ENCODE measurements around the gene ARHGAP29. TPM values are rescaled to one million over a fixed set of nuclear protein-coding genes. Genes with fewer than 3 reads are reported as not detected.

ARHGAP29 gene
- total RNA-seq, 2 experiments from 2014 or later: not detected

GRCh38 chr1:94240822-94241221 lies 3.4 kb upstream of the ARHGAP29 start:
- Mint-ChIP-seq H3K4me1 (ENCODE audit: low read depth) (peaks cover 7% of the 10 kb centered on the region), H3K27ac (no peak overlapping the region), H3K36me3 (ENCODE audit: low read depth) (no peaks in the 10 kb centered on the region), H3K4me3 (no peak overlapping the region), H3K9me3 (ENCODE audit: insufficient read depth) (peaks cover 7% of the 10 kb centered on the region), H3K27me3 (ENCODE audit: low read depth) (peaks cover 76% of the 10 kb centered on the region)
- ChIA-PET CTCF (interaction anchor here (1.0 kb wide), 1 partner anchor 179 kb away, joined by 4 read pairs; no protein-coding TSS in a partner anchor), POLR2A (no interaction called here)
- no peak for ATAC-seq
- no peak for DNase-seq

- Mint-ChIP-seq H3K27me3 (ENCODE audit: low read depth) (peaks cover 73% of the 10 kb centered on the region), H3K27ac (no peak overlapping the region), H3K36me3 (ENCODE audit: low read depth) (no peaks in the 10 kb centered on the region), H3K9me3 (ENCODE audit: insufficient read depth) (peaks cover 7% of the 10 kb centered on the region), H3K4me3 (no peak overlapping the region), H3K4me1 (ENCODE audit: low read depth) (peaks cover 10% of the 10 kb centered on the region)
- DNase-seq (no peak), ATAC-seq (no peak)
- POLR2A ChIA-PET: no interaction called here
- CTCF ChIA-PET: interaction anchor here (1.0 kb wide), 1 partner anchor 178 kb away, joined by 4 read pairs; no protein-coding TSS in a partner anchor
These were observed 2.4 kb upstream of the ARHGAP29 start for GRCh38 chr1:94239796-94240195.

DNA sequence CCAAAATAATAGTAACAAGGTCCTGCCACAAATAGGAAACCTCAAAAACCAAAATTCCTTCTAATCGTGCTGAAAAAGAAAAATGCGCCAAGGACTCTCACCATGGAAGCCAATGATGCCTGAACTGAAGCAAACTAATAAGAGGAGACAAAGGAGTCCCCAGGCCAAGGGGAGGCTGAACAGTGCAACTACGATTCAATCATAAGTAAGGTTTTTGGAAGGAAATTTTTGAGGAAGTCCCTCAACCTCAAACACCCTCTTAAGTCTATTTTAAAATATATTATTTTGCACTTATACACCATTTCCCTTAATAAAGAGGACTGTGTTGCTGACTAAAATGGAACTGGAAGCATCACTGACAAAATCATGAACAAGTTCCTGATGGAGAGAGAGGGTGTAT lies 1.7 kb upstream of the ARHGAP29 start:
- ChIA-PET CTCF (no interaction called here), POLR2A (no interaction called here)
- no peak overlapping the region for H3K4me3 Mint-ChIP-seq
- ATAC-seq (no peak), DNase-seq (no peak)
- H3K4me1 Mint-ChIP-seq (ENCODE audit: low read depth): peaks cover 10% of the 10 kb centered on the region
- peaks cover 71% of the 10 kb centered on the region for H3K27me3 Mint-ChIP-seq (ENCODE audit: low read depth)
- no peaks in the 10 kb centered on the region for H3K36me3 Mint-ChIP-seq (ENCODE audit: low read depth)
- H3K27ac Mint-ChIP-seq: no peak overlapping the region
- H3K9me3 Mint-ChIP-seq (ENCODE audit: insufficient read depth): peaks cover 7% of the 10 kb centered on the region

GRCh38 chr1:94236630-94237290 lies 624 bp downstream of the ARHGAP29 start:
- Mint-ChIP-seq H3K4me3 (peak overlapping the region; percentile 9), H3K4me1 (ENCODE audit: low read depth) (peaks cover 10% of the 10 kb centered on the region), H3K27me3 (ENCODE audit: low read depth) (peaks cover 73% of the 10 kb centered on the region), H3K27ac (no peak overlapping the region), H3K36me3 (ENCODE audit: low read depth) (no peaks in the 10 kb centered on the region), H3K9me3 (ENCODE audit: insufficient read depth) (no peaks in the 10 kb centered on the region)
- ChIA-PET POLR2A (interaction anchor here (0.7 kb wide), 1 partner anchor 127 kb away, joined by 3 read pairs; no protein-coding TSS in a partner anchor), CTCF (interaction anchor here (1.3 to 1.7 kb wide), 2 partner anchors 173 to 175 kb away, joined by 3 to 4 read pairs; no protein-coding TSS in a partner anchor)
- DNase-seq (no peak), ATAC-seq (peak; percentile 50)

GRCh38 chr1:94236013-94236491 lies 1.3 kb downstream of the ARHGAP29 start:
- ChIA-PET POLR2A (interaction anchor here (0.7 kb wide), 1 partner anchor 126 kb away, joined by 3 read pairs; no protein-coding TSS in a partner anchor), CTCF (interaction anchor here (1.0 to 1.7 kb wide), 2 partner anchors 100 to 173 kb away, joined by 3 to 4 read pairs; no protein-coding TSS in a partner anchor)
- peaks cover 77% of the 10 kb centered on the region for H3K27me3 Mint-ChIP-seq (ENCODE audit: low read depth)
- peaks cover 10% of the 10 kb centered on the region for H3K4me1 Mint-ChIP-seq (ENCODE audit: low read depth)
- no peak for DNase-seq
- no peaks in the 10 kb centered on the region for H3K36me3 Mint-ChIP-seq (ENCODE audit: low read depth)
- H3K4me3 Mint-ChIP-seq: peak overlapping the region; percentile 9
- no peaks in the 10 kb centered on the region for H3K9me3 Mint-ChIP-seq (ENCODE audit: insufficient read depth)
- no peak overlapping the region for H3K27ac Mint-ChIP-seq
- no peak for ATAC-seq

DNA sequence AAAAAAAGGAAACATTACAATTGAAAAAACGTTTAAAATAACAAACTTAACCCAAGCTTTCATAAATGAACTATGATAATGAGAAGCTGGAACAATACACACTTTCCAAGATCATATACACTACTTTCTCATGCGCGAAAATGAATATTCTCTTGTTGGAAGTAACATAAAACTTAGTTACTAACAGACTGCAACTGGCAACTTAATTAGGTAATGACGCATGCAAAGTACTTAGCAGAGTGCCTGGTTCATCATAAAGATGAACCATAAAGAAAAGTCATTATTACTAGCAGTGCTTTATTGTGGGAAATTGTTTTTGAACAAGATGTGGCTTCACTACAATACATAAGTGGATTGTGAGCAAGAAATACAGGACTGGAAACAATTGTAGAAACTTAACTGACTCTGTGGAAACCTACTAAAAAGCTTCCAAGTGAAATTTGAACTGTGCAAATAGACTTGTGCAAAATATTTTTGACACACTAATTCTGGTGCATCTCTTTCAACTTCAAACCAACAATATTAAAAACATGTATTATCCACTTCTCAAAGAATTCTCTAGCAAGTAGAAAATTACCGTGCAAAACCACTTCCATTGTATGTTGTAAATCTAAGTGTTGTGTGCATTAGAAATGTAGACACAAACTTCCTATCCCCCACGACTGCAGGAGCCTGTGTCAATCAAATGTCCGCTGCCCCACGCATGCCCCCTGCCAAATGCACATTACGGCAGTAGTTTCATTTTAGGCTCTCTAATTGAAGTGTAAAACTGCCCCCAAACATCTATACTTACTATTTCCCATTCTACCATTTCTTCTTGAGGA lies 2.0 kb downstream of the ARHGAP29 start:
- H3K27me3 Mint-ChIP-seq (ENCODE audit: low read depth): peaks cover 71% of the 10 kb centered on the region
- ChIA-PET POLR2A (no interaction called here), CTCF (interaction anchor here (1.0 to 1.3 kb wide), 2 partner anchors 100 to 197 kb away, joined by 3 to 4 read pairs; no protein-coding TSS in a partner anchor)
- H3K4me1 Mint-ChIP-seq (ENCODE audit: low read depth): peaks cover 10% of the 10 kb centered on the region
- H3K9me3 Mint-ChIP-seq (ENCODE audit: insufficient read depth): no peaks in the 10 kb centered on the region
- H3K4me3 Mint-ChIP-seq: no peak overlapping the region
- DNase-seq: no peak
- no peak overlapping the region for H3K27ac Mint-ChIP-seq
- no peaks in the 10 kb centered on the region for H3K36me3 Mint-ChIP-seq (ENCODE audit: low read depth)
- no peak for ATAC-seq

- DNase-seq: no peak
- Mint-ChIP-seq H3K36me3 (ENCODE audit: low read depth) (no peaks in the 10 kb centered on the region), H3K4me1 (ENCODE audit: low read depth) (peaks cover 10% of the 10 kb centered on the region), H3K27ac (no peak overlapping the region), H3K9me3 (ENCODE audit: insufficient read depth) (no peaks in the 10 kb centered on the region), H3K4me3 (no peak overlapping the region), H3K27me3 (ENCODE audit: low read depth) (peaks cover 66% of the 10 kb centered on the region)
- no peak for ATAC-seq
- ChIA-PET CTCF (interaction anchor here (1.3 kb wide), 1 partner anchor 196 kb away, joined by 4 read pairs; no protein-coding TSS in a partner anchor), POLR2A (no interaction called here)
These were observed 2.8 kb downstream of the ARHGAP29 start for GRCh38 chr1:94234615-94235014.

- Mint-ChIP-seq H3K9me3 (ENCODE audit: insufficient read depth) (no peaks in the 10 kb centered on the region), H3K27me3 (ENCODE audit: low read depth) (peaks cover 55% of the 10 kb centered on the region), H3K27ac (no peak overlapping the region), H3K36me3 (ENCODE audit: low read depth) (no peaks in the 10 kb centered on the region), H3K4me3 (no peak overlapping the region), H3K4me1 (ENCODE audit: low read depth) (peaks cover 10% of the 10 kb centered on the region)
- DNase-seq (no peak), ATAC-seq (no peak)
- POLR2A ChIA-PET: no interaction called here
- CTCF ChIA-PET: no interaction called here
These were observed 5.6 kb downstream of the ARHGAP29 start for GRCh38 chr1:94231746-94232145.

DNA sequence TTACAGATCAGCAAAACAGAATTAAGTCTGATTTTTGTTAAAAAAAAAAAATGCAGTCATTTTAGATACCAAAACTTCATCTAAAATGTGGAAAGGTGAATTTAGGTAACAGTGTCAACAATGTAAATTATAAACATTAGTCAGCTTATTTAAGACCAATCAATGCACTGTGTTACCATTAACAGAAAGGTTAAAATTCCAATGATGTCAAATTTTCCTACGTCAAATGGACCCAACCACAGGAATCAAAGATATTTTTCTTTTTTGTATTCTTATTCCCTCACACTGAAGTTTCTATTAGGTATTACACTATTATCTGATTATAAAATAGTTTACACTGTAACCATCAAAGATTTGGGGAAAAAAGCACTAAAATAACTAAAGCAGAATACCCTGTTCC lies 6.5 kb downstream of the ARHGAP29 start:
- ATAC-seq (no peak), DNase-seq (no peak)
- ChIA-PET POLR2A (no interaction called here), CTCF (no interaction called here)
- peaks cover 4% of the 10 kb centered on the region for H3K4me1 Mint-ChIP-seq (ENCODE audit: low read depth)
- H3K9me3 Mint-ChIP-seq (ENCODE audit: insufficient read depth): no peaks in the 10 kb centered on the region
- peaks cover 52% of the 10 kb centered on the region for H3K27me3 Mint-ChIP-seq (ENCODE audit: low read depth)
- no peak overlapping the region for H3K27ac Mint-ChIP-seq
- no peaks in the 10 kb centered on the region for H3K36me3 Mint-ChIP-seq (ENCODE audit: low read depth)
- H3K4me3 Mint-ChIP-seq: no peak overlapping the region

DNA sequence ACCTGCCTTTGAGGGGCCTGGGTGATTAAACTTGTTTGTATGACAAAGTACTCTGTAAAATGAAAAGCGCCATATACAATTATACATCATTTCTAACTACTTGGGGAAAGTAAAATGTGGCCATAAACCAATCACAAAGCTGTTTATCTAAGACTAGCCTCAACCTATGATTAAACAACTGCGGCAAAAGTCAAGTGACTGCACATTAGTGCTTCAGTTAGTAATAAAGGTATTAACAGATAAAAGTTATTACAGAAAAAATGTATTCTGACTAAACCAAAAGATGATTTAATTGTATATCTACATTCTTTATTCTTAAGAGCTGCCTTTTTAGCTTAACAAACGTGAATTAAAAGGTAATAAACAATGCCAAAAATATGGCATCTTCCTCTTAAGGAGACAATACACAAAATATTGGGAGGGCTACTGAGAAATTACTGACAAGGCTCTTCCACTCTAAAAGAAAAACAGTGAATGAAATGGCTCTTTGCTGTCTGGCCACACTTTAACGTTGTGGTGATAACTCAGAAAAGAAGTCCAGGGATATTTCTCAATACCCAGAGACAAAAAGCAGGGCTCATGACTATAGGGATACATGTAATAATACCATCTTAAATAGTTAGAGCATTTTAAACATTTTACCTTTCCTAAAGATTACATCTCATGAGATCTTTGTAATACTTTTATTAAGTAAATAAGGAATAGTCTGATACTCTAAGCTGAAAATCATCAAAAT lies 8.6 kb downstream of the ARHGAP29 start:
- H3K27ac Mint-ChIP-seq: no peak overlapping the region
- no peak overlapping the region for H3K4me3 Mint-ChIP-seq
- ChIA-PET CTCF (interaction anchor here (1.2 to 1.5 kb wide), 3 partner anchors 107 to 189 kb away, joined by 3 to 7 read pairs (median 5); no protein-coding TSS in a partner anchor), POLR2A (no interaction called here)
- ATAC-seq: no peak
- DNase-seq: no peak
- H3K36me3 Mint-ChIP-seq (ENCODE audit: low read depth): no peaks in the 10 kb centered on the region
- H3K9me3 Mint-ChIP-seq (ENCODE audit: insufficient read depth): no peaks in the 10 kb centered on the region
- peaks cover 37% of the 10 kb centered on the region for H3K27me3 Mint-ChIP-seq (ENCODE audit: low read depth)
- no peaks in the 10 kb centered on the region for H3K4me1 Mint-ChIP-seq (ENCODE audit: low read depth)

DNA sequence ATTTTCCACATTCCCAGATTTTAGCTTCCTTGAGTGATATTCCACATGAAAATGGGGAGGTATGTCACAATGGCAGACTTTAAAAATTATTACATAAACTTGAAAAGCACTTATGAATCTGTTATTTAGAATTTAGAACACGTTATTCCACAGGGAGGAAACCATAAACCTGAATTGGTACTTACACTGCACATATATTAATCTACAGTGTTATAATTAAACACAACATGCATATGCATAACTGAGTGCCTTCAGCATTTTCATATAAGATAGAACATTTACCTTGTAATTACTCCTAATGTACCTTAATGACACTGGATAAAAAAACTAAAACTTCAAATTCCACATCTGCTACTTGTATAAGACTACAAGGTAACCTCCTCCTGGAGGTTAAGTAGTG lies 9.8 kb downstream of the ARHGAP29 start:
- peaks cover 32% of the 10 kb centered on the region for H3K27me3 Mint-ChIP-seq (ENCODE audit: low read depth)
- POLR2A ChIA-PET: no interaction called here
- DNase-seq: no peak
- ATAC-seq: no peak
- no peak overlapping the region for H3K4me3 Mint-ChIP-seq
- no peaks in the 10 kb centered on the region for H3K4me1 Mint-ChIP-seq (ENCODE audit: low read depth)
- H3K36me3 Mint-ChIP-seq (ENCODE audit: low read depth): no peaks in the 10 kb centered on the region
- H3K9me3 Mint-ChIP-seq (ENCODE audit: insufficient read depth): no peaks in the 10 kb centered on the region
- H3K27ac Mint-ChIP-seq: no peak overlapping the region
- CTCF ChIA-PET: interaction anchor here (0.8 to 1.5 kb wide), 4 partner anchors 10 to 188 kb away, joined by 3 to 7 read pairs (median 4); partner anchors contain the start of gene ARHGAP29
